Activated naive CD8-positive, alpha-beta T cell treated with anti-CD3 and anti-CD28 coated beads, Interleukin-2, amount 50 U/mL, for 24 hours (primary cell): Measurements from ENCODE around the gene GOLGA6L25.
"Not testable (repeated sequence)": the region's sequence is repeated elsewhere in the genome, so short reads cannot be mapped to it uniquely, and the experiment has no call there.

Source experiments
- ATAC-seq: fragments of 150-1000 bp; cut with Tn5 transposase; one replicate; pipeline ENCODE4 v1.10.0; 2021
- DNase-seq: peaks from one replicate; pipeline ENCODE4 v3.0.0; 2021
- H3K27ac Mint-ChIP-seq: one replicate; pipeline ENCODE4 v1.8.0; 2021; ENCODE audit warnings: mild to moderate bottlenecking, mixed read lengths
- H3K27me3 Mint-ChIP-seq: one replicate; pipeline ENCODE4 v1.8.0; 2021; ENCODE audit warnings: mixed read lengths
- H3K36me3 Mint-ChIP-seq: one replicate; pipeline ENCODE4 v1.8.0; 2021; ENCODE audit warnings: low read depth, mixed read lengths
- H3K4me1 Mint-ChIP-seq: one replicate; pipeline ENCODE4 v1.8.0; 2021; ENCODE audit warnings: mixed read lengths
- H3K4me3 Mint-ChIP-seq: one replicate; pipeline ENCODE4 v1.8.0; 2021; ENCODE audit warnings: mild to moderate bottlenecking, moderate library complexity, mixed read lengths
- H3K9me3 Mint-ChIP-seq: one replicate; pipeline ENCODE4 v1.8.0; 2021; ENCODE audit warnings: mixed read lengths

GOLGA6L25 gene

GRCh38 chr15:28553268-28553667 lies at the start of gene GOLGA6L25:
Gene GOLGA6L25, plus strand, starts transcription at chr15:28553568. Its CDS starts 61 bp downstream, at chr15:28553629.
- DNase-seq, H3K4me1 Mint-ChIP-seq, H3K27ac Mint-ChIP-seq, H3K27me3 Mint-ChIP-seq, H3K4me3 Mint-ChIP-seq, H3K36me3 Mint-ChIP-seq, H3K9me3 Mint-ChIP-seq, ATAC-seq: not testable (repeated sequence)

DNA sequence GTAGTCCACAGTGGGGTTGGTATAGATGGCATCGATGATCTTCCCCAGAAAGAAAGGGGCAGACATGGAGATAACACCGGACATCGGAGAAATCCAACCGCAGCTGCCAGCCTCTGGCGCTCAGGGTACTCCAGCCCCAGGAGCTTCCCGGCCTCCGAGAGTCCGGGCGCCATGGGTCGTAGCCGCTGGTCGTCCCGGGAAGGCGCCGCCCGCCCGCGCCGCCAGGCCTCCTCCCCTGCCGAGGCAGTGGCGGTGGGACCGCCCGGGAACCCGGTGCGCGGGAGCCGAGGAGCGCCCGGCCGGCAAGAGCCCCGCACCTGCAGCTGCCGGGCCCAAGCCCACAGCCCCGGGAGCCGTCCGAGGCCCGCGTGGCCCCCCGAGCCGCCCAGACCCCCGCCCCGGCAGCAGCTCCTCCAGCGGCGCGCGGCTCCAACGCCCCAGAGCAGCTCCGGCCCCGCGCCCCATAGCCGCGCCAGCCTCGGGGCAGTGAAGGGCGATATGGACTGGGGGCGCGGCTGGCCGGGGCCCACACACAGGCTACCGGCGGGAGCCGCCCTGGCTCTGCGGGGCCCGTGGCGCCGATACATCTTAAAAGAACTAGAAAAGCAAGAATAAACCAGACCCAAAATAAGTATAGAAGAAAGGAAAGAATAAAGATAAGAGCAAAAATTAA lies 45.0 kb upstream of the GOLGA6L25 start:
- ATAC-seq, H3K9me3 Mint-ChIP-seq, H3K27me3 Mint-ChIP-seq, H3K27ac Mint-ChIP-seq, H3K4me1 Mint-ChIP-seq, DNase-seq, H3K36me3 Mint-ChIP-seq, H3K4me3 Mint-ChIP-seq: not testable (repeated sequence)

DNA sequence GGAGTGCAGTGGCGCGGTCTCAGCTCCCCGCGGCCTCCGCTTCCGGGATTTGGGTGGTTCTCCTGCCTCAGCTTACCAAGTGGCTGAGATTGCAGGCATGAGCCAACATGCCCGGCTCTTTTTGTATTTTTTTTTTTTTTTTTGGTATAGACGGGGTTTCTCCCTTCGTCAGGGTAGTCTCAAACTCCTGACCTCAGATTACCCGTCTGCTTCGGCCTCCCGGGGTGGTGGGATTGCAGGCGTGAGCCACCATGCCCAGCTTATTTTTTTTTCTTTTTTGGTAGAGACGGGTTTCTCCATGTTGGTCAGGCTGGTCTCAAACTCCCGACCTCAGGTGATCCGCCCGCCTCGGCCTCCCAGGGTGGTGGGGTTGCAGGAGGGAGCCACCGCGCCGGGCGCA lies 39.2 kb upstream of the GOLGA6L25 start:
- DNase-seq, H3K9me3 Mint-ChIP-seq, H3K27me3 Mint-ChIP-seq, H3K4me1 Mint-ChIP-seq, H3K27ac Mint-ChIP-seq, H3K36me3 Mint-ChIP-seq, ATAC-seq, H3K4me3 Mint-ChIP-seq: not testable (repeated sequence)

- not testable (repeated sequence) for H3K36me3 Mint-ChIP-seq, H3K27ac Mint-ChIP-seq, ATAC-seq, H3K4me3 Mint-ChIP-seq, H3K9me3 Mint-ChIP-seq, DNase-seq, H3K27me3 Mint-ChIP-seq, H3K4me1 Mint-ChIP-seq
These were observed 38.2 kb upstream of the GOLGA6L25 start for GRCh38 chr15:28515208-28515607.

GRCh38 chr15:28532954-28533353 lies 20.4 kb upstream of the GOLGA6L25 start, which contains the start of gene GOLGA8G:
Gene GOLGA8G, minus strand, starts transcription at chr15:28532971. Its CDS starts 62 bp downstream, at chr15:28532909.
- ATAC-seq, H3K27me3 Mint-ChIP-seq, DNase-seq, H3K36me3 Mint-ChIP-seq, H3K4me1 Mint-ChIP-seq, H3K4me3 Mint-ChIP-seq, H3K27ac Mint-ChIP-seq, H3K9me3 Mint-ChIP-seq: not testable (repeated sequence)

DNA sequence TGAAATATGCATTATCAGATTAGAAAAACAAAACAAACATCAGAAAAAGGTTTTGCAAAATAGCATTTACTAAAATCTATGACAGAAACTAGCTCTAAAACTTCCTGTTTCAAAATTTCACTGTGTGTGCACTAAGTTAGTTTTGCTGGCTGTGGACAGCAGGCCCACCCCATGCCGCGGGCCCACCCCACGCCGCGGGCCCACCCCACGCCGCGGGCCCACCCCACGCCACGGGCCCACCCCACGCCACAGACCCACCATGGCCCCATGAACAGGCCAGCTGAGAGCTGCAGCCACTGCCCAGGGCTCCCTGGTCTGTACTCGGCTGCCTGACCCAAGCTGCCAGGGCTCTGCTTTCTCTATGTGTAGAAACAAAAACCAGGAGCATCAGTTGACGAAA lies 20.0 kb downstream of the GOLGA6L25 start:
- not testable (repeated sequence) for H3K4me1 Mint-ChIP-seq, H3K27ac Mint-ChIP-seq, ATAC-seq, H3K36me3 Mint-ChIP-seq, H3K4me3 Mint-ChIP-seq, H3K9me3 Mint-ChIP-seq, H3K27me3 Mint-ChIP-seq, DNase-seq

DNA sequence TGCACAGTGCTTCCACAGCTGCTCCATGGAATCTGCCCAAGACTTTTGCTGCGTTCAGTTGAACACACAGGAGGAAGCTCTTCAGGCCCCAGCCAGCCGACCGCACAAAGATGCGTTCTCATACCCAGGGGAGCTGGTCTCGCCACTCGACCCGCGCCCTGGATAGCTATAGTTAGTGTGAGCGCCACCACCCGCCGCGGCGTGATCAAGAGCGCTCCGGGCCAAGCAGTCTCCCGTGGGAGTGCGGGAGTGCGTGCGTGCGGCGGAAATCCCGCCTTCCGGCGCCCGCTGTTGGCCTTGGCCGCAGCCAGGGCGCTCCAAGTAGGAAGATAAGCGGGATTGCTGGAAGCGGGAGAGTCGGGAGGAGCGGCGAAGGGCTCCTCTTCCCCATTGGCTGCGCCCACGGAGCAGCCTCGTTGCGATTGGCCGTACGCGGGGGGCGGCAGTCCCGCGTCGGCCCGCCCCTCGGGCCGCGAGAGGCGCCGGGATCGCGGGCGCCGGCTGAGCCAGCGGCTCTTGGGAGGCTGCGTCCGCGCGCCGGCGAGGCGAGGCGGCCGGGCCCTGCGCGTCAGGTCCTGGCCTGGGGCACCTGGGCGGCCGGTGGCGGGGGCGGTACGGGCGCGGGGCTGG lies 35.7 kb downstream of the GOLGA6L25 start:
- H3K4me3 Mint-ChIP-seq, ATAC-seq, DNase-seq, H3K9me3 Mint-ChIP-seq, H3K36me3 Mint-ChIP-seq, H3K27me3 Mint-ChIP-seq, H3K27ac Mint-ChIP-seq, H3K4me1 Mint-ChIP-seq: not testable (repeated sequence)

- not testable (repeated sequence) for ATAC-seq
These were observed 36.4 kb downstream of the GOLGA6L25 start for GRCh38 chr15:28589769-28590168.

DNA sequence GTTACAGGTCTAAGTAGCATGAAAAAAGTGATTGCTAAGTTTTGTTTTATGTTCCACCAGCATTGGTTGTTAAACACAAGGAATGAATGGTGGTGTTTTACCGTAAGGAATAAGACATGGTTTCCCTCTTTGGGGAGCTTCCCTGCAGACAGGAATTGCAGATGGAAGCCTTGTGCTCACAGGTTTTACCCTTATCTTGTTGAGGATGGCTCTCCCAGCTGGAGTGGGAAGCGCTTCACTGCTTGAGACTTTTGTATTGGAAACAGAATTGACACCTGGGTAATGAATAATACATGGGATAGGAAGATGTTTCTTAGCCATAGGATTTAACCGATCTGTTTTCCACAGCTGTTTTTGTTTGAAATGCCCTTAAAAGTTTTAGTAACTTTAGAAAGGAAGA lies 39.0 kb downstream of the GOLGA6L25 start:
- ATAC-seq, H3K4me3 Mint-ChIP-seq, H3K27ac Mint-ChIP-seq, H3K4me1 Mint-ChIP-seq, H3K27me3 Mint-ChIP-seq, H3K36me3 Mint-ChIP-seq, DNase-seq, H3K9me3 Mint-ChIP-seq: not testable (repeated sequence)

More at GRCh38 chr15:28589769-28590168, 36.4 kb downstream of the GOLGA6L25 start:
- not testable (repeated sequence) for DNase-seq, H3K9me3 Mint-ChIP-seq, H3K36me3 Mint-ChIP-seq, H3K27me3 Mint-ChIP-seq, H3K4me1 Mint-ChIP-seq
- Mint-ChIP-seq H3K27ac (peak overlapping the region; percentile 82), H3K4me3 (peak overlapping the region; percentile 90)

- not testable (repeated sequence) for H3K4me3 Mint-ChIP-seq, H3K27me3 Mint-ChIP-seq, H3K4me1 Mint-ChIP-seq, DNase-seq, H3K27ac Mint-ChIP-seq, H3K36me3 Mint-ChIP-seq, H3K9me3 Mint-ChIP-seq, ATAC-seq
These were observed 40.2 kb downstream of the GOLGA6L25 start for GRCh38 chr15:28593424-28594129.

- not testable (repeated sequence) for ATAC-seq, DNase-seq, H3K4me3 Mint-ChIP-seq, H3K4me1 Mint-ChIP-seq, H3K36me3 Mint-ChIP-seq, H3K27me3 Mint-ChIP-seq, H3K9me3 Mint-ChIP-seq, H3K27ac Mint-ChIP-seq
These were observed 44.1 kb downstream of the GOLGA6L25 start for GRCh38 chr15:28597471-28597870.

- H3K27ac Mint-ChIP-seq, H3K27me3 Mint-ChIP-seq, H3K4me3 Mint-ChIP-seq, DNase-seq, H3K36me3 Mint-ChIP-seq, H3K4me1 Mint-ChIP-seq, ATAC-seq, H3K9me3 Mint-ChIP-seq: not testable (repeated sequence)
These were observed 44.8 kb downstream of the GOLGA6L25 start for GRCh38 chr15:28598209-28598608.

DNA sequence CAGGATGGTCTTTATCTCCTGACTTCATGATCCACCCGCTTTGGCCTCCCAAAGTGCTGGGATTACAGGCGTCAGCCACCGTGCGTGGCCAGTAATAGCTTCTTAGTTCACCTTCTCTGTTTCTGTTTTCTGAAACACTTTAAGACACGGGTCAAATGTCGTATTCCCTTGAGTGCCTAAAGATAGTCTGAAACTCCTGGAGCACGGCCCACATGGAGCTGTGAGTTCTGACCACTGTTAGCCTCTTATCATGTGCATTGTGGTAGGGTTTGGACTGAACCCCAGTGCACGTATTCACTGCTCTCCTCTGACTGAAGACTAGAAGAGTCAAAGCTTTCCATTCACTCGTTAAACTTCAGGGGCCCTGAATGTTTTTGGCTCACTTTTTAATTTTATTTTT lies 48.8 kb downstream of the GOLGA6L25 start:
- H3K4me1 Mint-ChIP-seq, H3K4me3 Mint-ChIP-seq, H3K27ac Mint-ChIP-seq, H3K27me3 Mint-ChIP-seq, H3K9me3 Mint-ChIP-seq, ATAC-seq, H3K36me3 Mint-ChIP-seq, DNase-seq: not testable (repeated sequence)
